ENCODE measurements around the gene FAM131B. TPM values are rescaled to one million over a fixed set of nuclear protein-coding genes. Genes with fewer than 3 reads are reported as not detected.

Gene FAM131B
- total RNA-seq, 1 experiment from 2014 or later: 17.3 TPM

DNA sequence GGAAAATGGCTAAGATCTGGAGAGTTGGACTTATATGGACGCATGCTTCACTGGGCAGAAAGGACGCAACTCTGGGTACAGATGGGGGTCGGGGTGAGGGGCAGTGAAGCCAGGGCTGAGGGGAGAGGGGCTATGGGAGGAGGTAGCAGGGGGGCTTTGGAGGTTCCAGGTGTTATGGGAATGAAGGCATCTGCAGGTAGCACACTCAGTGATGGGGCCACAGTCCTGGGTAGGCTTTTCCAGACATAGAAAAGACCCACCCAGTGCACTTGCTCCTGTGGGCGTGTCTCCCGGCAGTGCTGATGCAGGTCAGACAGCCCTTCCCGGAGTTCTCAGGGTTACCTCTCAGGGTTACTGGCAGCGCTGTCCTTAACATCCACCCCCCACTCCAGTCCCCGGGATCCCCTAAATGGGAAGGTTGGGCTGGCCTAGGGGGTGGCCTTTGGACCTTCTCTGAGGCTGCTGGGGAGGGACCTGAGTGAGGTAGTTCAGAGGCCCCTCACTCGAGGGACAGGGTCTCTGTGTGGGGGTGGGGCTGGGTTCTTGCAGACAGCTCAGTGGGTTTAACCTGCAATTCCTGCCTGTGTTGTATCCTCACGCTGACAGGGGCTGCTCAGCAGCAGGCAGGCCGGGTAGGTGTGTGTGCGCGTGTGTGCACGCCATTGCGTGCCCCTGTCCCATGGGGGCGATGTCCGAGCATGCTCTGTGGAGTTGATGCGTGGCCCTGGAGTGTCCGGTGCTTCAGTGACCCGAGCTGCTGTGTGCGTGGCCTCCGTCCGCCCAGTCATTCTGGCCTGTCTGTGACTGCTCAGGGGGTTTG, 24.9 kb upstream of the FAM131B start:
- no peak overlapping the region for H3K18ac ChIP-seq (ENCODE audit: insufficient read length, low read depth, low read length)
- peaks cover 2% of the 10 kb centered on the region for H4K20me1 ChIP-seq (ENCODE audit: control insufficient read depth, insufficient read depth, insufficient read length)
- H3K4me2 ChIP-seq (ENCODE audit: insufficient read depth, insufficient read length, low read length): no peak overlapping the region
- H3K23me2 ChIP-seq (ENCODE audit: insufficient read length, low read depth, low read length, poor library complexity, severe bottlenecking): peaks cover under 1% of the 10 kb centered on the region
- H3K4ac ChIP-seq (ENCODE audit: low read depth, low read length): no peak overlapping the region
- Mint-ChIP-seq H3K4me3 (no peak overlapping the region), H3K4me1 (peaks cover 12% of the 10 kb centered on the region in 2 experiments), H3K36me3 (ENCODE audit: insufficient read depth in 1 of 3, low read depth in 3 of 3) (peaks cover 32 to 46% (median 46%) of the 10 kb centered on the region in 3 experiments), H3K9me3 (no peaks in the 10 kb centered on the region), H3K27me3 (ENCODE audit: low read depth) (no peaks in the 10 kb centered on the region; the same call in 1 of the 2 replicates), H3K27ac (peak overlapping the region in 2 of 3 experiments; percentile 43 to 82; a peak in 2 of 7 replicates)
- peaks cover 14% of the 10 kb centered on the region; the same call in 1 of the 2 replicates for H3K79me2 ChIP-seq (ENCODE audit: insufficient read depth, low read length)
- H3K4me1 ChIP-seq (ENCODE audit: insufficient read depth, low read length): peaks cover 5% of the 10 kb centered on the region; the same call in 1 of the 2 replicates
- no peak overlapping the region for H2BK5ac ChIP-seq (ENCODE audit: insufficient read length, low read length)
- no peaks in the 10 kb centered on the region for H3K9me3 ChIP-seq (ENCODE audit: control insufficient read depth, low read depth, low read length)
- H2AFZ ChIP-seq (ENCODE audit: low read length): no peak overlapping the region
- no peak overlapping the region for H2BK20ac ChIP-seq (ENCODE audit: low read depth, low read length, poor library complexity, severe bottlenecking)
- no peak overlapping the region for H2BK12ac ChIP-seq (ENCODE audit: insufficient read length, low read depth, low read length)
- no peak overlapping the region for H4K5ac ChIP-seq (ENCODE audit: insufficient read length, low read depth, low read length)
- H3K23ac ChIP-seq (ENCODE audit: insufficient read length, low read depth, low read length): no peak overlapping the region
- peak; percentile 59 for DNase-seq
- H4K91ac ChIP-seq (ENCODE audit: insufficient read length, low read depth, low read length): no peak overlapping the region
- H2BK15ac ChIP-seq (ENCODE audit: low read depth, low read length): no peak overlapping the region
- no peak overlapping the region for H4K8ac ChIP-seq (replicated peaks; ENCODE audit: insufficient read length, low read depth, low read length)
- H3K56ac ChIP-seq (ENCODE audit: insufficient read length, low read depth, low read length): no peak overlapping the region
- peak; percentile 50 for TF ChIP-seq CTCF (conservative IDR thresholded peaks at IDR 0.05)
- no peak overlapping the region for H3K27ac ChIP-seq (ENCODE audit: insufficient read length, low read depth, low read length)
- H3K14ac ChIP-seq (ENCODE audit: insufficient read depth, low read length): no peak overlapping the region
- H3K79me1 ChIP-seq (ENCODE audit: insufficient read depth, low read depth, low read length, poor library complexity, severe bottlenecking): peaks cover 3% of the 10 kb centered on the region
- H3T11ph ChIP-seq (ENCODE audit: low read length): no peak overlapping the region
- no CpG with 5 or more reads among the region's 23 CpGs for WGBS (ENCODE audit: extremely low coverage, insufficient read length, low lambda C conversion rate)
- no peak overlapping the region for H3K9ac ChIP-seq (ENCODE audit: extremely low read depth, insufficient read length, low read length)
- no peaks in the 10 kb centered on the region for H3K27me3 ChIP-seq (ENCODE audit: insufficient read depth, low read length)
- no peak overlapping the region for H2AK5ac ChIP-seq (ENCODE audit: insufficient read length, low read length)
- H2BK120ac ChIP-seq (ENCODE audit: low read depth, low read length, poor library complexity, severe bottlenecking): no peak overlapping the region
